ENCODE measurements around the gene CMC1. TPM values are rescaled to one million over a fixed set of nuclear protein-coding genes. Genes with fewer than 3 reads are reported as not detected.

CMC1 gene
- total RNA-seq, 2 donors from 2014 or later: 3.3 to 5.6 TPM

- TF ChIP-seq CTCF (IDR thresholded peaks at IDR 0.05): no peak
- H3K4me3 ChIP-seq: no peak overlapping the region
- ATAC-seq (ENCODE audit: insufficient number of reproducible peaks, low FRiP score, low read depth): no peak
These were observed 34.3 kb upstream of the CMC1 start for GRCh38 chr3:28207000-28207733.

GRCh38 chr3:28210968-28211713, 30.3 kb upstream of the CMC1 start:
- ATAC-seq (ENCODE audit: insufficient number of reproducible peaks, low FRiP score, low read depth): no peak
- Histone ChIP-seq H3K9me3 (peaks cover 19% of the 10 kb centered on the region), H3K4me1 (ENCODE audit: control insufficient read depth in 1 of 2, low read depth in 2 of 2) (no peaks in the 10 kb centered on the region), H3K4me3 (no peak overlapping the region), H3K27ac (no peak overlapping the region), H3K27me3 (replicated peaks; ENCODE audit: insufficient read depth) (no peaks in the 10 kb centered on the region), H3K36me3 (no peaks in the 10 kb centered on the region)
- no peak for DNase-seq (ENCODE audit: low spot score)
- TF ChIP-seq CTCF (IDR thresholded peaks at IDR 0.05): no peak

More at GRCh38 chr3:28207000-28207733, 34.3 kb upstream of the CMC1 start:
- Histone ChIP-seq H3K27me3 (replicated peaks; ENCODE audit: insufficient read depth) (no peaks in the 10 kb centered on the region), H3K9me3 (no peaks in the 10 kb centered on the region), H3K27ac (no peak overlapping the region), H3K36me3 (no peaks in the 10 kb centered on the region), H3K4me1 (ENCODE audit: control insufficient read depth in 1 of 2, low read depth in 2 of 2) (no peaks in the 10 kb centered on the region)
- DNase-seq (ENCODE audit: low spot score): no peak

GRCh38 chr3:28212681-28213080, 28.7 kb upstream of the CMC1 start:
- Histone ChIP-seq H3K4me1 (ENCODE audit: control insufficient read depth in 1 of 2, low read depth in 2 of 2) (no peaks in the 10 kb centered on the region), H3K27ac (no peak overlapping the region), H3K36me3 (no peaks in the 10 kb centered on the region), H3K9me3 (peaks cover 19% of the 10 kb centered on the region), H3K27me3 (replicated peaks; ENCODE audit: insufficient read depth) (no peaks in the 10 kb centered on the region), H3K4me3 (no peak overlapping the region)
- no peak for TF ChIP-seq CTCF (IDR thresholded peaks at IDR 0.05)
- ATAC-seq (ENCODE audit: insufficient number of reproducible peaks, low FRiP score, low read depth) (no peak), DNase-seq (ENCODE audit: low spot score) (no peak)

GRCh38 chr3:28215407-28215806, 26.0 kb upstream of the CMC1 start:
- Histone ChIP-seq H3K4me1 (ENCODE audit: control insufficient read depth in 1 of 2, low read depth in 2 of 2) (no peaks in the 10 kb centered on the region), H3K4me3 (no peak overlapping the region), H3K27me3 (replicated peaks; ENCODE audit: insufficient read depth) (no peaks in the 10 kb centered on the region), H3K27ac (no peak overlapping the region), H3K9me3 (peaks cover 19% of the 10 kb centered on the region), H3K36me3 (no peaks in the 10 kb centered on the region)
- no peak for ATAC-seq (ENCODE audit: insufficient number of reproducible peaks, low FRiP score, low read depth)
- DNase-seq (ENCODE audit: low spot score): no peak
- no peak for TF ChIP-seq CTCF (IDR thresholded peaks at IDR 0.05)

- TF ChIP-seq CTCF (IDR thresholded peaks at IDR 0.05): no peak
- Histone ChIP-seq H3K4me3 (no peak overlapping the region), H3K27ac (no peak overlapping the region), H3K4me1 (ENCODE audit: control insufficient read depth in 1 of 2, low read depth in 2 of 2) (no peaks in the 10 kb centered on the region), H3K9me3 (peaks cover 15% of the 10 kb centered on the region), H3K27me3 (replicated peaks; ENCODE audit: insufficient read depth) (no peaks in the 10 kb centered on the region), H3K36me3 (no peaks in the 10 kb centered on the region)
- ATAC-seq (ENCODE audit: insufficient number of reproducible peaks, low FRiP score, low read depth): no peak
- DNase-seq (ENCODE audit: low spot score): no peak
These were observed 23.1 kb upstream of the CMC1 start for GRCh38 chr3:28218071-28218916.

Measured in thoracic aorta (tissue), 2 donors.